HEK293 (cell line): Measurements from ENCODE around the gene REEP2.

ENCODE experiments used
- GLIS2 ChIP-seq: fragments of 450-650 bp; formaldehyde crosslinking; IDR thresholded peaks from 2 replicates; pipeline ENCODE4 v1.5.1; 2016; ENCODE audit warnings: missing biosample characterization, missing genetic modification characterization
- KLF1 ChIP-seq: fragments of 450-650 bp; formaldehyde crosslinking; IDR thresholded peaks from 2 replicates; pipeline ENCODE4 v1.5.1; 2016; ENCODE audit warnings: missing biosample characterization, missing genetic modification characterization
- KLF10 ChIP-seq: fragments of 450-650 bp; IDR thresholded peaks from 2 replicates; pipeline ENCODE4 v1.5.1; 2018; ENCODE audit warnings: missing biosample characterization, mild to moderate bottlenecking, missing genetic modification characterization
- KLF17 ChIP-seq: fragments of 450-650 bp; formaldehyde crosslinking; IDR thresholded peaks from 2 replicates; pipeline ENCODE4 v1.5.1; 2016; ENCODE audit warnings: missing biosample characterization, missing genetic modification characterization
- SETDB1 ChIP-seq: IDR thresholded peaks from one replicate; pipeline ENCODE4 v1.6.1; 2017; ENCODE audit warnings: mild to moderate bottlenecking, low read length, moderate library complexity, mixed read lengths; ENCODE audit not compliant: insufficient read length
- TCF7L2 ChIP-seq: IDR thresholded peaks from 2 replicates; pipeline ENCODE4 v1.6.1; 2011; ENCODE audit warnings: low read depth, mild to moderate bottlenecking, inconsistent platforms, low read length, moderate library complexity, borderline replicate concordance
- ZBTB1 ChIP-seq: fragments of 450-650 bp; formaldehyde crosslinking; IDR thresholded peaks from 2 replicates; pipeline ENCODE4 v1.5.1; 2016; ENCODE audit warnings: missing biosample characterization, missing genetic modification characterization
- ZNF16 ChIP-seq: fragments of 450-650 bp; formaldehyde crosslinking; IDR thresholded peaks from 2 replicates; pipeline ENCODE4 v1.5.1; 2016; ENCODE audit warnings: low read depth, missing biosample characterization, missing genetic modification characterization
- ZNF18 ChIP-seq: fragments of 450-650 bp; formaldehyde crosslinking; IDR thresholded peaks from 2 replicates; pipeline ENCODE4 v1.5.1; 2016; ENCODE audit warnings: missing biosample characterization, missing genetic modification characterization
- ZNF184 ChIP-seq: fragments of 450-650 bp; IDR thresholded peaks from 2 replicates; pipeline ENCODE4 v1.5.1; 2018; ENCODE audit warnings: missing biosample characterization, mild to moderate bottlenecking, missing genetic modification characterization
- ZNF202 ChIP-seq: fragments of 450-650 bp; formaldehyde crosslinking; IDR thresholded peaks from 2 replicates; pipeline ENCODE4 v1.5.1; 2016; ENCODE audit warnings: missing biosample characterization, missing genetic modification characterization, borderline replicate concordance
- ZNF211 ChIP-seq: fragments of 450-650 bp; formaldehyde crosslinking; IDR thresholded peaks from 2 replicates; pipeline ENCODE4 v1.5.1; 2016; ENCODE audit warnings: low read depth, missing biosample characterization, missing genetic modification characterization
- ZNF221 ChIP-seq: fragments of 450-650 bp; formaldehyde crosslinking; IDR thresholded peaks from 2 replicates; pipeline ENCODE4 v1.5.1; 2017; ENCODE audit warnings: missing biosample characterization, missing genetic modification characterization, borderline replicate concordance
- ZNF24 ChIP-seq: fragments of 450-650 bp; formaldehyde crosslinking; IDR thresholded peaks from 2 replicates; pipeline ENCODE4 v1.5.1; 2016; ENCODE audit warnings: missing biosample characterization, missing genetic modification characterization
- ZNF292 ChIP-seq: fragments of 450-650 bp; formaldehyde crosslinking; IDR thresholded peaks from 2 replicates; pipeline ENCODE4 v1.5.1; 2016; ENCODE audit warnings: low read depth, missing biosample characterization, missing genetic modification characterization, borderline replicate concordance
- ZNF324 ChIP-seq: fragments of 450-650 bp; formaldehyde crosslinking; IDR thresholded peaks from 2 replicates; pipeline ENCODE4 v1.5.1; 2016; ENCODE audit warnings: missing biosample characterization, missing genetic modification characterization
- ZNF37A ChIP-seq: fragments of 450-650 bp; IDR thresholded peaks from 2 replicates; pipeline ENCODE4 v1.5.1; 2018; ENCODE audit warnings: missing biosample characterization, missing genetic modification characterization
- ZNF404 ChIP-seq: fragments of 450-650 bp; formaldehyde crosslinking; IDR thresholded peaks from 2 replicates; pipeline ENCODE4 v1.5.1; 2017; ENCODE audit warnings: missing biosample characterization, missing genetic modification characterization
- ZNF426 ChIP-seq: fragments of 450-650 bp; formaldehyde crosslinking; IDR thresholded peaks from 2 replicates; pipeline ENCODE4 v1.5.1; 2017; ENCODE audit warnings: missing biosample characterization, missing genetic modification characterization, mild to moderate bottlenecking, inconsistent platforms, moderate library complexity
- ZNF48 ChIP-seq: fragments of 450-650 bp; formaldehyde crosslinking; IDR thresholded peaks from 2 replicates; pipeline ENCODE4 v1.5.1; 2016; ENCODE audit warnings: missing biosample characterization, missing genetic modification characterization
- ZNF529 ChIP-seq: fragments of 450-650 bp; formaldehyde crosslinking; IDR thresholded peaks from 2 replicates; pipeline ENCODE4 v1.5.1; 2017; ENCODE audit warnings: missing genetic modification characterization, missing biosample characterization; ENCODE audit not compliant: insufficient replicate concordance
- ZNF549 ChIP-seq: fragments of 450-650 bp; IDR thresholded peaks from 2 replicates; pipeline ENCODE4 v1.5.1; 2018; ENCODE audit warnings: missing biosample characterization, missing genetic modification characterization, mild to moderate bottlenecking, inconsistent platforms, moderate library complexity
- ZNF555 ChIP-seq: fragments of 450-650 bp; formaldehyde crosslinking; conservative IDR thresholded peaks from 2 replicates; pipeline ENCODE4 v1.5.1; 2017; ENCODE audit warnings: missing biosample characterization, mild to moderate bottlenecking, missing genetic modification characterization, inconsistent platforms
- ZNF560 ChIP-seq: fragments of 450-650 bp; formaldehyde crosslinking; IDR thresholded peaks from 2 replicates; pipeline ENCODE4 v1.5.1; 2017; ENCODE audit warnings: missing biosample characterization, missing genetic modification characterization, borderline replicate concordance
- ZNF571 ChIP-seq: fragments of 450-650 bp; formaldehyde crosslinking; IDR thresholded peaks from 2 replicates; pipeline ENCODE4 v1.5.0; 2017; ENCODE audit warnings: missing biosample characterization, missing genetic modification characterization
- ZNF624 ChIP-seq: fragments of 450-650 bp; formaldehyde crosslinking; IDR thresholded peaks from 2 replicates; pipeline ENCODE4 v1.5.1; 2017; ENCODE audit warnings: missing biosample characterization, missing genetic modification characterization
- ZNF654 ChIP-seq: fragments of 450-650 bp; formaldehyde crosslinking; IDR thresholded peaks from 2 replicates; pipeline ENCODE4 v1.5.1; 2016; ENCODE audit warnings: low read depth, missing biosample characterization, missing genetic modification characterization
- ZNF660 ChIP-seq: fragments of 450-650 bp; IDR thresholded peaks from 2 replicates; pipeline ENCODE4 v1.5.1; 2018; ENCODE audit warnings: missing biosample characterization, mild to moderate bottlenecking, missing genetic modification characterization
- ZNF664 ChIP-seq: fragments of 450-650 bp; formaldehyde crosslinking; IDR thresholded peaks from 2 replicates; pipeline ENCODE4 v1.5.1; 2016; ENCODE audit warnings: missing biosample characterization, missing genetic modification characterization
- ZNF704 ChIP-seq: fragments of 450-650 bp; formaldehyde crosslinking; IDR thresholded peaks from 2 replicates; pipeline ENCODE4 v1.5.1; 2016; ENCODE audit warnings: missing biosample characterization, missing genetic modification characterization
- TF ChIP-seq, protein P1 (sequence below): sonication (generic); formaldehyde crosslinking; IDR thresholded peaks from 2 replicates; pipeline ENCODE4 v1.8.1; 2022; ENCODE audit warnings: mild to moderate bottlenecking, moderate library complexity, missing genetic modification reagents
- TF ChIP-seq, protein P2 (sequence below): fragments of 450-650 bp; formaldehyde crosslinking; IDR thresholded peaks from 2 replicates; pipeline ENCODE4 v1.5.1; 2017; ENCODE audit warnings: missing biosample characterization, missing genetic modification characterization
- TF ChIP-seq, protein P3 (sequence below): IDR thresholded peaks from 2 replicates; pipeline ENCODE4 v1.6.1; 2011; ENCODE audit warnings: mild to moderate bottlenecking, low read depth, low read length, borderline replicate concordance
- TF ChIP-seq, protein P4 (sequence below): fragments of 450-650 bp; formaldehyde crosslinking; IDR thresholded peaks from 2 replicates; pipeline ENCODE4 v1.5.1; 2017; ENCODE audit warnings: missing biosample characterization, missing genetic modification characterization

Gene REEP2

GRCh38 chr5:138464008-138464387 is 25.1 kb downstream of the REEP2 start (continued):
- TF ChIP-seq ZNF18 (no peak), GLIS2 (tag by site-specific recombination) (peak; percentile 97), ZNF292 (tag by site-specific recombination) (no peak), ZNF624 (tag by site-specific recombination) (no peak), ZNF664 (no peak), ZNF529 (no peak), ZNF426 (tag by site-specific recombination) (no peak), ZBTB1 (tag by site-specific recombination) (peak; percentile 80; the same call in 1 of the 2 replicates), KLF1 (0 out of 2 replicates have a peak, but pooled peaks have one; percentile 28), ZNF37A (tag by site-specific recombination) (no peak), ZNF704 (tag by site-specific recombination) (no peak), KLF10 (tag by site-specific recombination) (peak; percentile 14; the same call in 1 of the 2 replicates), ZNF211 (no peak), ZNF202 (tag by site-specific recombination) (no peak), SETDB1 (no peak), TCF7L2 (no peak), ZNF654 (tag by site-specific recombination) (peak; percentile 49), ZNF16 (tag by site-specific recombination) (no peak), ZNF184 (tag by site-specific recombination) (no peak), ZNF555 (tag by site-specific recombination) (no peak), ZNF549 (tag by site-specific recombination) (no peak), ZNF48 (no peak), ZNF404 (tag by site-specific recombination) (no peak), ZNF660 (tag by site-specific recombination) (peak; percentile 91), KLF17 (tag by site-specific recombination) (peak; percentile 74), ZNF571 (tag by site-specific recombination) (no peak), ZNF324 (tag by site-specific recombination) (no peak), ZNF221 (tag by site-specific recombination) (no peak), ZNF560 (no peak), ZNF24 (tag by site-specific recombination) (0 out of 2 replicates have a peak, but pooled peaks have one; percentile 54)
- TF ChIP-seq, protein P1, sequence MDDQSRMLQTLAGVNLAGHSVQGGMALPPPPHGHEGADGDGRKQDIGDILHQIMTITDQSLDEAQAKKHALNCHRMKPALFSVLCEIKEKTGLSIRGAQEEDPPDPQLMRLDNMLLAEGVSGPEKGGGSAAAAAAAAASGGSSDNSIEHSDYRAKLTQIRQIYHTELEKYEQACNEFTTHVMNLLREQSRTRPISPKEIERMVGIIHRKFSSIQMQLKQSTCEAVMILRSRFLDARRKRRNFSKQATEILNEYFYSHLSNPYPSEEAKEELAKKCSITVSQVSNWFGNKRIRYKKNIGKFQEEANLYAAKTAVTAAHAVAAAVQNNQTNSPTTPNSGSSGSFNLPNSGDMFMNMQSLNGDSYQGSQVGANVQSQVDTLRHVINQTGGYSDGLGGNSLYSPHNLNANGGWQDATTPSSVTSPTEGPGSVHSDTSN (CRISPR knock-in tag) = no peak
- TF ChIP-seq, protein P2, sequence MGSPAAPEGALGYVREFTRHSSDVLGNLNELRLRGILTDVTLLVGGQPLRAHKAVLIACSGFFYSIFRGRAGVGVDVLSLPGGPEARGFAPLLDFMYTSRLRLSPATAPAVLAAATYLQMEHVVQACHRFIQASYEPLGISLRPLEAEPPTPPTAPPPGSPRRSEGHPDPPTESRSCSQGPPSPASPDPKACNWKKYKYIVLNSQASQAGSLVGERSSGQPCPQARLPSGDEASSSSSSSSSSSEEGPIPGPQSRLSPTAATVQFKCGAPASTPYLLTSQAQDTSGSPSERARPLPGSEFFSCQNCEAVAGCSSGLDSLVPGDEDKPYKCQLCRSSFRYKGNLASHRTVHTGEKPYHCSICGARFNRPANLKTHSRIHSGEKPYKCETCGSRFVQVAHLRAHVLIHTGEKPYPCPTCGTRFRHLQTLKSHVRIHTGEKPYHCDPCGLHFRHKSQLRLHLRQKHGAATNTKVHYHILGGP (tag by site-specific recombination) = no peak
- TF ChIP-seq, protein P3, sequence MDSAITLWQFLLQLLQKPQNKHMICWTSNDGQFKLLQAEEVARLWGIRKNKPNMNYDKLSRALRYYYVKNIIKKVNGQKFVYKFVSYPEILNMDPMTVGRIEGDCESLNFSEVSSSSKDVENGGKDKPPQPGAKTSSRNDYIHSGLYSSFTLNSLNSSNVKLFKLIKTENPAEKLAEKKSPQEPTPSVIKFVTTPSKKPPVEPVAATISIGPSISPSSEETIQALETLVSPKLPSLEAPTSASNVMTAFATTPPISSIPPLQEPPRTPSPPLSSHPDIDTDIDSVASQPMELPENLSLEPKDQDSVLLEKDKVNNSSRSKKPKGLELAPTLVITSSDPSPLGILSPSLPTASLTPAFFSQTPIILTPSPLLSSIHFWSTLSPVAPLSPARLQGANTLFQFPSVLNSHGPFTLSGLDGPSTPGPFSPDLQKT = no peak
- TF ChIP-seq, protein P4, sequence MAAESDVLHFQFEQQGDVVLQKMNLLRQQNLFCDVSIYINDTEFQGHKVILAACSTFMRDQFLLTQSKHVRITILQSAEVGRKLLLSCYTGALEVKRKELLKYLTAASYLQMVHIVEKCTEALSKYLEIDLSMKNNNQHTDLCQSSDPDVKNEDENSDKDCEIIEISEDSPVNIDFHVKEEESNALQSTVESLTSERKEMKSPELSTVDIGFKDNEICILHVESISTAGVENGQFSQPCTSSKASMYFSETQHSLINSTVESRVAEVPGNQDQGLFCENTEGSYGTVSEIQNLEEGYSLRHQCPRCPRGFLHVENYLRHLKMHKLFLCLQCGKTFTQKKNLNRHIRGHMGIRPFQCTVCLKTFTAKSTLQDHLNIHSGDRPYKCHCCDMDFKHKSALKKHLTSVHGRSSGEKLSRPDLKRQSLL = peak; percentile 34; the same call in 1 of the 2 replicates
